H4 (cell line): Measurements from ENCODE around the gene NRXN3. TPM values are rescaled to one million over a fixed set of nuclear protein-coding genes. Genes with fewer than 3 reads are reported as not detected.
A peak's percentile ranks its signal among the peaks of the same experiment; 100 is the strongest.

Experiments
- DNase-seq: peaks from one replicate; pipeline ENCODE4 v3.0.0-alpha.2; 2015; ENCODE audit warnings: low spot score
- total RNA-seq: library from RNA; depleted of rRNA; stranded (reverse); fragments of >200 nt; shearing (Covaris generic); gene quantifications from 2 replicates; pipeline ENCODE4 v1.2.3, GENCODE V29; 2014

The NRXN3 gene
- total RNA-seq, 1 experiment from 2014 or later, result 0.37 TPM

- DNase-seq, result peak; percentile 23
Observed at GRCh38 chr14:78902010-78902623, 731.9 kb downstream of the NRXN3 start.

- no peak for DNase-seq
Observed at GRCh38 chr14:78904094-78904493, 733.9 kb downstream of the NRXN3 start.

- DNase-seq, result no peak
Observed at GRCh38 chr14:78917462-78917861, 747.3 kb downstream of the NRXN3 start.

- DNase-seq, result peak; percentile 30
Observed at GRCh38 chr14:78921856-78922255, 751.7 kb downstream of the NRXN3 start.

- no peak for DNase-seq
Observed at GRCh38 chr14:78927261-78927660, 757.1 kb downstream of the NRXN3 start.

- DNase-seq, result no peak
Observed at GRCh38 chr14:78933166-78933565, 763.0 kb downstream of the NRXN3 start.

GRCh38 chr14:78933948-78934524, 763.9 kb downstream of the NRXN3 start:
- peak; percentile 7 for DNase-seq

- DNase-seq, result no peak
Observed at GRCh38 chr14:78946949-78947348, 776.8 kb downstream of the NRXN3 start.

- DNase-seq, result no peak
Observed at GRCh38 chr14:78947681-78948080, 777.5 kb downstream of the NRXN3 start.

GRCh38 chr14:78950649-78951048, 780.5 kb downstream of the NRXN3 start:
- DNase-seq, result no peak

- DNase-seq, result no peak
Observed at GRCh38 chr14:78951602-78952001, 781.4 kb downstream of the NRXN3 start.

GRCh38 chr14:78959674-78960264, 789.6 kb downstream of the NRXN3 start:
- DNase-seq, result peak; percentile 64

GRCh38 chr14:78967111-78967809, 797.1 kb downstream of the NRXN3 start:
- no peak for DNase-seq

GRCh38 chr14:78968265-78968664, 798.1 kb downstream of the NRXN3 start:
- no peak for DNase-seq

GRCh38 chr14:78970677-78971076, 800.5 kb downstream of the NRXN3 start:
- DNase-seq, result peak; percentile 37

- DNase-seq, result peak; percentile 6
Observed at GRCh38 chr14:78972440-78972839, 802.3 kb downstream of the NRXN3 start.

- DNase-seq, result peak; percentile 21
Observed at GRCh38 chr14:78974691-78975090, 804.5 kb downstream of the NRXN3 start.

- DNase-seq, result no peak
Observed at GRCh38 chr14:78975734-78976133, 805.6 kb downstream of the NRXN3 start.

GRCh38 chr14:78978896-78979295, 808.7 kb downstream of the NRXN3 start:
- DNase-seq, result no peak

- DNase-seq, result peak; percentile 23
Observed at GRCh38 chr14:78982551-78982950, 812.4 kb downstream of the NRXN3 start.

- DNase-seq, result no peak
Observed at GRCh38 chr14:78983126-78983525, 813.0 kb downstream of the NRXN3 start.

GRCh38 chr14:78985668-78986381, 815.7 kb downstream of the NRXN3 start:
- no peak for DNase-seq
